LNCAP (cell line): ENCODE measurements around the gene TRIO.

Experiments
- TF ChIP-seq, protein P1 (sequence below): fragments of 450-650 bp; IDR thresholded peaks from 2 replicates; pipeline ENCODE4 v1.5.1; 2017; ENCODE audit warnings: mild to moderate bottlenecking

Gene TRIO

GRCh38 chr5:14382640-14383039 is 239.5 kb downstream of the TRIO start:
- TF ChIP-seq, protein P1, sequence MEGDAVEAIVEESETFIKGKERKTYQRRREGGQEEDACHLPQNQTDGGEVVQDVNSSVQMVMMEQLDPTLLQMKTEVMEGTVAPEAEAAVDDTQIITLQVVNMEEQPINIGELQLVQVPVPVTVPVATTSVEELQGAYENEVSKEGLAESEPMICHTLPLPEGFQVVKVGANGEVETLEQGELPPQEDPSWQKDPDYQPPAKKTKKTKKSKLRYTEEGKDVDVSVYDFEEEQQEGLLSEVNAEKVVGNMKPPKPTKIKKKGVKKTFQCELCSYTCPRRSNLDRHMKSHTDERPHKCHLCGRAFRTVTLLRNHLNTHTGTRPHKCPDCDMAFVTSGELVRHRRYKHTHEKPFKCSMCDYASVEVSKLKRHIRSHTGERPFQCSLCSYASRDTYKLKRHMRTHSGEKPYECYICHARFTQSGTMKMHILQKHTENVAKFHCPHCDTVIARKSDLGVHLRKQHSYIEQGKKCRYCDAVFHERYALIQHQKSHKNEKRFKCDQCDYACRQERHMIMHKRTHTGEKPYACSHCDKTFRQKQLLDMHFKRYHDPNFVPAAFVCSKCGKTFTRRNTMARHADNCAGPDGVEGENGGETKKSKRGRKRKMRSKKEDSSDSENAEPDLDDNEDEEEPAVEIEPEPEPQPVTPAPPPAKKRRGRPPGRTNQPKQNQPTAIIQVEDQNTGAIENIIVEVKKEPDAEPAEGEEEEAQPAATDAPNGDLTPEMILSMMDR: no peak

DNA sequence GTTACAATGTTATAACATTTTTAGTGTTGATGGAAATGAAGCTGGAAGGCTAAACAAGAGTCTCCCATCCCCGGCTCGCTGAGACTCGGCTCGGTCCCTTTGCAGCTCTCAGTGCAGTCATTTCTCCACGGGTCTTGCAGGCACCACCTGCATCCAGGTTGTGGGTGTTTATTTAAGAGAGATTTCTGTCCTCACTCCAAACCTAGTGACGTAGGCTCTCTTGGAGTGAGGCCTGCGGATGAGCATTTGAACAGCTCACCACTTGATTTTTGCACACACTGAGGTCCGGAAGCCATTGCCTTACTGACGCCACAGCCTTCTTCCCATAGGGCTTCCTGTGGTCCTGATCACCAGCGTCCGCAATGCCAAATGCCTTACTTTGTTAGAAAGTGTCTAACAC is 240.8 kb downstream of the TRIO start:
- TF ChIP-seq, protein P1: no peak

DNA sequence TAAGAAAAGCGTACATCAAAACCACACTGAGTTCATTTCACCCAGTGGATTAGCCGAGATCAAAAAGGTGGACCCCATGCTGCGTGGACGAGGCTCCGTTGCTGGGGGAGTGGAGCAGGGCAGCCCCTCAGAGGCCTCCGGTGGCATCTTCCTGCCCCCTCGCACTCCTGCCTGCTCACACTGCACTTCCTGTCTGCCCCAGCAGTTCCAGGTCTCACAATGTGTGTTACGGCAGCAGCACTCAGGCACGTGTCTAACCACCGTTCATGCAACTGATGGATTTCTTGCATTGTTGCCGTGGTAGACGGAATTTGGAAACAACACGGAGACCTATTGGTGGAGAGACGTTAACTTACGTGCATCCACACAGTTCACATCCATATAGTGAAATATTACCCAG is 241.9 kb downstream of the TRIO start:
- TF ChIP-seq, protein P1: no peak

GRCh38 chr5:14386884-14387624 is 243.9 kb downstream of the TRIO start:
- TF ChIP-seq, protein P1: no peak

DNA sequence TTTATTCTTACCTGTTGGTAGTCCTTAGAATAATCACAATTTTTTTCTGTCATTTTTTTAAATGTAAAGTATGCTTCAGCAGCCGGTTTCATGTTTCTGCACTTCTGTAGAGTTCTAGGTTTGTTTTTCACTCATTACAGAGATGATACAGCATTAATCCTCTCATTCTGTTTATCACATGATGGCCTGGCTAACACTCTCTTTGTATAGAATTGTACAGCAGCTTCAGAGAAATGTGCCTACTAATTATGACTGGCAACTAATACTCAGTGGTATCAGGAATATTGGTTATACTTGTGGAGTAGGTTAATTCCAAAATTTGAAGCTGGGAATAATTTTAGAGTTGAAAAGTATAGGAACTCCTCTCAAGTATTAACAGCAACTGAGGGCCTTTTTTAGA is 245.6 kb downstream of the TRIO start:
- TF ChIP-seq, protein P1: no peak

DNA sequence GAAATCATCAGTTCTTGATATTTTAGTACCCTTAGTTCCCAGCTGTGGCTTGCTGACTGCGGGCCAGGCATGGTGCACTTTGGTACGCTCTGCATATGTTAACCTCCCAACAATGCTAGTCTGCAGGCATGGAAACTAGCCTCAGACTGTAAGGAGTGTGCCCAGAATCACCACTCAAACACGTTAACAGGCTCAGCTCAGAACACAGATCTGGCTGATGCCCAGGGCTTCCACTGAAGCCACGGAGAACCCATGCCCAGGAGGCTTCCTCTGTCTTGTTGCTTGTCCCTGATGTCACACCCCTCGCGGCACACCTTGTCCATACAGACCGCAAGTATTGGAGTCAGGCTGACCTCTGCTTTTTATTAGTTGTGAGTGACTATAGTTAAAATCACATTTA is 251.2 kb downstream of the TRIO start:
- TF ChIP-seq, protein P1: no peak

GRCh38 chr5:14395411-14395810 is 252.3 kb downstream of the TRIO start:
- TF ChIP-seq, protein P1: no peak

GRCh38 chr5:14396066-14396465 is 252.9 kb downstream of the TRIO start:
- TF ChIP-seq, protein P1: no peak
